GM23338 (cell line): Measurements from ENCODE around the gene GSTM1. TPM values are rescaled to one million over a fixed set of nuclear protein-coding genes. Genes with fewer than 3 reads are reported as not detected.

Source experiments
- ATAC-seq: fragments of 200-7000 bp; cut with Tn5 transposase; 3 replicates; pipeline ENCODE4 v1.9.1; 2020
- DNase-seq: peaks from one replicate; pipeline ENCODE4 v3.0.0-alpha.2; 2015; ENCODE audit warnings: low spot score
- H2AFZ ChIP-seq: fragments of 200-600 bp; sonication (generic); 2 replicates; pipeline ENCODE4 v1.8.0; 2016; ENCODE audit warnings: antibody characterized with exemption, mild to moderate bottlenecking, moderate library complexity
- H3F3A ChIP-seq: fragments of 200-600 bp; sonication (generic); replicated peaks from 2 replicates; pipeline ENCODE4 v1.8.0; 2017; ENCODE audit warnings: antibody characterized with exemption, mixed run types, low read depth
- H3K27ac ChIP-seq: fragments of 200-600 bp; sonication (generic); 2 replicates; pipeline ENCODE4 v1.6.1; 2016; ENCODE audit warnings: low read depth
- H3K27me3 ChIP-seq: fragments of 200-600 bp; sonication (generic); 2 replicates; pipeline ENCODE4 v1.8.0; 2016; ENCODE audit warnings: mild to moderate bottlenecking, mixed run types, moderate library complexity; ENCODE audit not compliant: insufficient read depth
- H3K36me3 ChIP-seq: fragments of 200-600 bp; sonication (generic); 2 replicates; pipeline ENCODE4 v1.8.0; 2016; ENCODE audit warnings: mild to moderate bottlenecking; ENCODE audit not compliant: insufficient read depth
- H3K4me1 ChIP-seq: fragments of 200-600 bp; sonication (generic); 2 replicates; pipeline ENCODE4 v1.8.0; 2016; ENCODE audit warnings: mild to moderate bottlenecking, moderate library complexity; ENCODE audit not compliant: insufficient read depth
- H3K4me2 ChIP-seq: fragments of 200-600 bp; sonication (generic); 2 replicates; pipeline ENCODE4 v1.7.1; 2017; ENCODE audit warnings: mixed run types
- H3K4me3 ChIP-seq: fragments of 200-600 bp; sonication (generic); 2 replicates; pipeline ENCODE4 v1.6.1; 2016; ENCODE audit warnings: mixed run types
- H3K79me2 ChIP-seq: fragments of 200-600 bp; sonication (generic); replicated peaks from 2 replicates; pipeline ENCODE4 v1.8.0; 2017; ENCODE audit warnings: mild to moderate bottlenecking; ENCODE audit not compliant: insufficient read depth
- H3K9me2 ChIP-seq: fragments of 200-600 bp; sonication (generic); 2 replicates; pipeline ENCODE4 v1.8.0; 2017; ENCODE audit not compliant: insufficient read depth
- H4K20me1 ChIP-seq: fragments of 200-600 bp; sonication (generic); replicated peaks from 2 replicates; pipeline ENCODE4 v1.8.0; 2017; ENCODE audit warnings: mild to moderate bottlenecking; ENCODE audit not compliant: insufficient read depth
- H3K27ac Mint-ChIP-seq: 2 replicates; pipeline ENCODE4 v1.8.0; 2020; ENCODE audit warnings: inconsistent platforms, mild to moderate bottlenecking, moderate library complexity, mixed read lengths
- H3K27me3 Mint-ChIP-seq: 3 replicates; pipeline ENCODE4 v1.8.0; 2022; ENCODE audit warnings: low read depth, mild to moderate bottlenecking, moderate library complexity, mixed read lengths, inconsistent platforms; ENCODE audit not compliant: insufficient read depth, poor library complexity
- H3K36me3 Mint-ChIP-seq: 3 replicates; pipeline ENCODE4 v1.8.0; 2021; ENCODE audit warnings: low read depth, mild to moderate bottlenecking, inconsistent platforms, moderate library complexity, mixed read lengths
- H3K4me1 Mint-ChIP-seq: 3 replicates; pipeline ENCODE4 v1.8.0; 2020; ENCODE audit warnings: mild to moderate bottlenecking, inconsistent platforms, mixed read lengths
- H3K4me3 Mint-ChIP-seq: 3 replicates; pipeline ENCODE4 v1.8.0; 2021; ENCODE audit warnings: moderate library complexity, mild to moderate bottlenecking, inconsistent platforms, mixed read lengths
- H3K9me3 Mint-ChIP-seq: 3 replicates; pipeline ENCODE4 v1.8.0; 2020; ENCODE audit warnings: moderate library complexity, mild to moderate bottlenecking, inconsistent platforms, mixed read lengths
- CREB1 ChIP-seq: fragments of 250-450 bp; sonication (Bioruptor Pico); IDR thresholded peaks from 2 replicates; pipeline ENCODE4 v1.5.0; 2020; ENCODE audit warnings: low read depth, mild to moderate bottlenecking, moderate library complexity
- CTCF ChIP-seq, 2 experiments: fragments of 200-600 bp in 1 of 2; sonication (generic) in 1 of 2; conservative IDR thresholded peaks; 2 replicates each; pipeline versions ENCODE4 v1.5.1 to v1.6.1; 2016 to 2017; ENCODE audit warnings: antibody characterized with exemption in 2 of 2, low read depth in 2 of 2, mild to moderate bottlenecking in 2 of 2, moderate library complexity in 1 of 2
- ETS1 ChIP-seq: IDR thresholded peaks from 2 replicates; pipeline ENCODE4 v1.6.1; 2016; ENCODE audit warnings: antibody characterized with exemption
- EZH2 ChIP-seq: fragments of 200-600 bp; sonication (generic); IDR thresholded peaks from one replicate; pipeline ENCODE4 v1.8.0; 2017; ENCODE audit warnings: antibody characterized with exemption, mild to moderate bottlenecking, low read depth; ENCODE audit not compliant: unreplicated experiment
- EZH2phosphoT487 ChIP-seq: fragments of 200-600 bp; sonication (generic); IDR thresholded peaks from one replicate; pipeline ENCODE4 v1.8.1; 2018; ENCODE audit warnings: antibody characterized with exemption; ENCODE audit not compliant: unreplicated experiment
- JUNB ChIP-seq: IDR thresholded peaks from one replicate; pipeline ENCODE4 v1.6.1; 2016; ENCODE audit warnings: antibody characterized with exemption; ENCODE audit not compliant: unreplicated experiment
- NANOG ChIP-seq: IDR thresholded peaks from 2 replicates; pipeline ENCODE4 v1.6.1; 2016; ENCODE audit warnings: antibody characterized with exemption, borderline replicate concordance
- POLR2AphosphoS5 ChIP-seq: IDR thresholded peaks from 2 replicates; pipeline ENCODE4 v1.6.1; 2016; ENCODE audit warnings: antibody characterized with exemption, low read depth
- REST ChIP-seq: IDR thresholded peaks from one replicate; pipeline ENCODE4 v1.6.1; 2018; ENCODE audit warnings: antibody characterized with exemption; ENCODE audit not compliant: unreplicated experiment
- STAT1 ChIP-seq: IDR thresholded peaks from one replicate; pipeline ENCODE4 v1.6.1; 2016; ENCODE audit warnings: antibody characterized with exemption; ENCODE audit not compliant: unreplicated experiment
- ZNF114 ChIP-seq: fragments of 250-450 bp; sonication (Bioruptor Pico); IDR thresholded peaks from 2 replicates; pipeline ENCODE4 v1.5.0; 2020; ENCODE audit warnings: mild to moderate bottlenecking, moderate library complexity
- ZNF331 ChIP-seq: fragments of 250-450 bp; sonication (Bioruptor Pico); IDR thresholded peaks from 2 replicates; pipeline ENCODE4 v1.5.0; 2020; ENCODE audit warnings: low read depth, mild to moderate bottlenecking, moderate library complexity
- ZNF462 ChIP-seq: fragments of 250-450 bp; sonication (Bioruptor Pico); IDR thresholded peaks from 2 replicates; pipeline ENCODE4 v1.5.0; 2020; ENCODE audit warnings: mild to moderate bottlenecking, moderate library complexity
- polyA plus RNA-seq: library from polyadenylated mRNA; unstranded; fragments of >200 nt; fragmentation: Nextera tagmentation; extraction: Ambion mirVana; gene quantifications from 2 replicates; pipeline ENCODE4 v1.2.1, GENCODE V29; 2016
- total RNA-seq: library from RNA; depleted of rRNA; stranded (reverse); fragments of >200 nt; shearing (Covaris generic); gene quantifications from 2 replicates; pipeline ENCODE4 v1.2.3, GENCODE V29; 2014

GSTM1 gene
- total and polyA plus RNA-seq, 2 experiments from 2014 or later = not detected

GRCh38 chr1:109721971-109722370 is 34.4 kb downstream of the GSTM1 start:
- H3K4me3 ChIP-seq = no peak overlapping the region
- TF ChIP-seq CREB1 (CRISPR knock-in tag) = no peak
- no peak for TF ChIP-seq STAT1
- TF ChIP-seq NANOG = no peak
- no peak for TF ChIP-seq EZH2
- no peak for TF ChIP-seq CTCF (conservative IDR thresholded peaks at IDR 0.05; ENCODE audit: low read depth in 2 of 2)
- no peak for TF ChIP-seq ZNF462 (CRISPR knock-in tag)
- no peak for TF ChIP-seq REST
- TF ChIP-seq POLR2AphosphoS5 = no peak
- no peak for TF ChIP-seq ETS1
- TF ChIP-seq ZNF331 (CRISPR knock-in tag) = no peak
- no peak for TF ChIP-seq ZNF114 (CRISPR knock-in tag)
- TF ChIP-seq JUNB = no peak
- no peak for TF ChIP-seq EZH2phosphoT487
- H3K9me3 Mint-ChIP-seq = peaks cover 14% of the 10 kb centered on the region
- no peaks in the 10 kb centered on the region for H3K79me2 ChIP-seq
- H3K36me3 ChIP-seq = peaks cover under 1% of the 10 kb centered on the region; the same call in 1 of the 2 replicates
- no peak overlapping the region for H2AFZ ChIP-seq
- H3K9me2 ChIP-seq = no peaks in the 10 kb centered on the region
- no peaks in the 10 kb centered on the region for H4K20me1 ChIP-seq
- DNase-seq (no peak), ATAC-seq (no peak)
- peaks cover 8% of the 10 kb centered on the region for H3K36me3 Mint-ChIP-seq
- H3F3A ChIP-seq = no peaks in the 10 kb centered on the region
- H3K4me1 Mint-ChIP-seq = no peaks in the 10 kb centered on the region; the same call in 2 of the 3 replicates
- no peak overlapping the region for H3K27ac ChIP-seq
- no peaks in the 10 kb centered on the region; the same call in 1 of the 2 replicates for H3K4me1 ChIP-seq
- H3K27ac Mint-ChIP-seq = no peak overlapping the region
- H3K27me3 ChIP-seq = no peaks in the 10 kb centered on the region
- no peak overlapping the region for H3K4me2 ChIP-seq
- peaks cover 1% of the 10 kb centered on the region for H3K27me3 Mint-ChIP-seq
- H3K4me3 Mint-ChIP-seq = no peak overlapping the region
